Measurements from ENCODE around the gene DIS3L2. TPM values are rescaled to one million over a fixed set of nuclear protein-coding genes. Genes with fewer than 3 reads are reported as not detected.
"Not testable (repeated sequence)": the region's sequence is repeated elsewhere in the genome, so short reads cannot be mapped to it uniquely, and the experiment has no call there.

Gene DIS3L2
- total RNA-seq, 1 donor = 24.9 TPM

GRCh38 chr2:231940795-231941194 is 20.7 kb upstream of the DIS3L2 start:
- TF ChIP-seq, protein P1, sequence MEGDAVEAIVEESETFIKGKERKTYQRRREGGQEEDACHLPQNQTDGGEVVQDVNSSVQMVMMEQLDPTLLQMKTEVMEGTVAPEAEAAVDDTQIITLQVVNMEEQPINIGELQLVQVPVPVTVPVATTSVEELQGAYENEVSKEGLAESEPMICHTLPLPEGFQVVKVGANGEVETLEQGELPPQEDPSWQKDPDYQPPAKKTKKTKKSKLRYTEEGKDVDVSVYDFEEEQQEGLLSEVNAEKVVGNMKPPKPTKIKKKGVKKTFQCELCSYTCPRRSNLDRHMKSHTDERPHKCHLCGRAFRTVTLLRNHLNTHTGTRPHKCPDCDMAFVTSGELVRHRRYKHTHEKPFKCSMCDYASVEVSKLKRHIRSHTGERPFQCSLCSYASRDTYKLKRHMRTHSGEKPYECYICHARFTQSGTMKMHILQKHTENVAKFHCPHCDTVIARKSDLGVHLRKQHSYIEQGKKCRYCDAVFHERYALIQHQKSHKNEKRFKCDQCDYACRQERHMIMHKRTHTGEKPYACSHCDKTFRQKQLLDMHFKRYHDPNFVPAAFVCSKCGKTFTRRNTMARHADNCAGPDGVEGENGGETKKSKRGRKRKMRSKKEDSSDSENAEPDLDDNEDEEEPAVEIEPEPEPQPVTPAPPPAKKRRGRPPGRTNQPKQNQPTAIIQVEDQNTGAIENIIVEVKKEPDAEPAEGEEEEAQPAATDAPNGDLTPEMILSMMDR (IDR thresholded peaks at IDR 0.05; ENCODE audit: insufficient read depth, low read length) = no peak
- no peak for DNase-seq (ENCODE audit: low read depth)
- no peak overlapping the region for H3K4me3 ChIP-seq (ENCODE audit: low read depth, low read length)

DNA sequence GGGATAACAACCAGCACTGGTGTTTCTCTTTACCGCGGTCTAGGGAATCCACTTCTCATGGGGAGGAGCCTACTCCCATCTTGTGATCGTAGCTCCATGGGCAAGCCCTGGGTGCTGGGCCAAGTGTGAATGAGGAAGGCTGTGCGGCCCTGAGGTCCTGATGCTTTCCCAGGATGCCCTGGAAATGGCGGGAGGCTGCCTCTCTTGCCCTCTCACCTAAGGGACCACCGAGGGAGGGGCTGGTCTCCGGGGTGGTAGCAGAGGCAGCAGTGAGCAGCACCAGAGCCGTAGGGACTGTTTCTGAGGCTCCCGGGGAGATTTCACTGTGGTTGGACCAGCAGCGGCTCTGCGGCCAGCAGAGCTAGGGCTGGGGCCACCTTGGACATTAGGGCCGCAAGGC is 19.8 kb upstream of the DIS3L2 start:
- TF ChIP-seq, protein P1 (IDR thresholded peaks at IDR 0.05; ENCODE audit: insufficient read depth, low read length) = no peak
- H3K4me3 ChIP-seq (ENCODE audit: low read depth, low read length) = no peak overlapping the region
- DNase-seq (ENCODE audit: low read depth) = no peak

DNA sequence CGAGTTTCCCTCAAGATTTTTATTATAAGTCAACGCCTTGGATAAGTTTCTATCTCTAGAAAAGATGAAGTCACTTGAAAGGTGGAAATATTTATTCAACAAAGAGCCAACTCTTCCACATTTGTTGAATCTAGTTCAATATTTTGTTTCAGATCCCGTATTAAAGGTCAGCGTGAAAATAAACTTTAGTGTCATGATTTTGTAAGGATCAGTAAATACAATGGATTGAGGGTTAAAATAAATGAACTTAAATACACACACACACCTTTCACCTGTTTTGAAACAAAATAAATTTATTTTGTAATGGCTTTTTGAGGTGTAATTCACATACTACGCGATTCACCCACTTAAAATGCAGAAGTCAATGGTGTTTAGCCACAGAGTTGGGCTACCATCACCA is 19.3 kb upstream of the DIS3L2 start:
- TF ChIP-seq, protein P1 (IDR thresholded peaks at IDR 0.05; ENCODE audit: insufficient read depth, low read length) = no peak
- H3K4me3 ChIP-seq (ENCODE audit: low read depth, low read length) = no peak overlapping the region
- DNase-seq (ENCODE audit: low read depth) = no peak

- no peak overlapping the region for H3K4me3 ChIP-seq (ENCODE audit: low read depth, low read length)
- TF ChIP-seq, protein P1 (IDR thresholded peaks at IDR 0.05; ENCODE audit: insufficient read depth, low read length) = no peak
- no peak for DNase-seq (ENCODE audit: low read depth)
Observed at GRCh38 chr2:231946241-231946814, 15.2 kb upstream of the DIS3L2 start.

DNA sequence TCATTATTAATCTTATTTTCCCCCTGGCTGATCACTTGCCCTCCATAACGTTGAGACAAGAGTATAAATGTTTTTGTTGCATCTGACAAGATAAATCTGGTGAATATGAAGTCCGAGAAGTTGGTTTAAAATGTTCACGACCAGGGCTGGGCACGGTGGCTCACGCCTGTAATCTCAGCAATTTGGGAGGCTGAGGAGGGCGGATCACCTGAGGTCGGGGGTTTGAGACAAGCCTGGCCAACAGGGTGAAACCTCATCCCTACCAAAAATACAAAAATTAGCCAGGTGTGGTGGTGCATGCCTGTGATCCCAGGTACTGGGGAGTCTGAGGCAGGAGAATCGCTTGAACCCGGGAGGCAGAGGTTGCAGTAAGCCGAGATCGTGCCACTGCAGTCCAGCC is 14.4 kb upstream of the DIS3L2 start:
- DNase-seq (ENCODE audit: low read depth); H3K4me3 ChIP-seq (ENCODE audit: low read depth, low read length): not testable (repeated sequence)

DNA sequence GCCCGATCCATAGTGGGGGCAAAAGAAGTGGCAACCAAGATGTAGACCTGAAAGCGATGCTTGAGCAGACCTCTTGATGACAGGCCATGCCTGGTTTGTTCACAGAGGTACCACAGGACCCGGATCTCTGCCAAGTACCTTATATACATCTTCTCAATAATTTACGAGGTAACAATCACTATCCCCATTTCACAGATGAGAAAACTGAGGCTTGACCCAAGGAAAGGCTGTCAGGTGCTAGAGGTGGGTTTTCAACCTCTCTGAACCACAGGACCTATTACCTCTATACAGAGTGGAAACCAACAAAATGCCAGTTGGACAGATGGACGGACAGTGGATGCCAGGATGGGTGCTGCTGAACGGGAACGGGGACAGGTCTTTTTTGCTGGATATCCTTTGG is 13.8 kb upstream of the DIS3L2 start:
- no peak for DNase-seq (ENCODE audit: low read depth)
- TF ChIP-seq, protein P1 (IDR thresholded peaks at IDR 0.05; ENCODE audit: insufficient read depth, low read length) = no peak
- no peak overlapping the region for H3K4me3 ChIP-seq (ENCODE audit: low read depth, low read length)

- TF ChIP-seq, protein P1 (IDR thresholded peaks at IDR 0.05; ENCODE audit: insufficient read depth, low read length) = no peak
- DNase-seq (ENCODE audit: low read depth) = no peak
- H3K4me3 ChIP-seq (ENCODE audit: low read depth, low read length) = no peak overlapping the region
Observed at GRCh38 chr2:231951452-231952035, 10.0 kb upstream of the DIS3L2 start.

Measured in fibroblast of the aortic adventitia (primary cell).